Neural cell (in vitro differentiated cells): ENCODE data around the gene HAPSTR1. TPM values are rescaled to one million over a fixed set of nuclear protein-coding genes. Genes with fewer than 3 reads are reported as not detected.

ENCODE experiments used
- H2AFZ ChIP-seq: fragments of 200-600, 300-800 bp; sonication (generic), shearing (Covaris generic); 2 replicates; pipeline ENCODE4 v1.6.0; 2014; ENCODE audit warnings: low read depth, mild to moderate bottlenecking, antibody characterized with exemption, low read length, moderate library complexity
- H3F3A ChIP-seq: fragments of 200-600 bp; shearing (Covaris generic); 2 replicates; pipeline ENCODE4 v1.6.1; 2016; ENCODE audit warnings: mild to moderate bottlenecking, moderate library complexity, mixed read lengths, antibody characterized with exemption, low read length; ENCODE audit not compliant: insufficient read depth, poor library complexity, severe bottlenecking
- H3K27ac ChIP-seq: fragments of 200-600, 300-800 bp; sonication (generic), shearing (Covaris generic); 2 replicates; pipeline ENCODE4 v1.5.1; 2014; ENCODE audit warnings: mild to moderate bottlenecking, low read length, moderate library complexity
- H3K27me3 ChIP-seq: fragments of 300-800, 200-600 bp; sonication (generic), shearing (Covaris generic); 2 replicates; pipeline ENCODE4 v1.6.0; 2014; ENCODE audit warnings: mild to moderate bottlenecking, low read depth, low read length, moderate library complexity; ENCODE audit not compliant: insufficient read depth
- H3K36me3 ChIP-seq: fragments of 300-800, 200-600 bp; sonication (generic), shearing (Covaris generic); 2 replicates; pipeline ENCODE4 v1.5.1; 2014; ENCODE audit warnings: mild to moderate bottlenecking, antibody characterized with exemption, low read length, moderate library complexity; ENCODE audit not compliant: insufficient read depth
- H3K4me2 ChIP-seq: fragments of 300-800, 200-600 bp; sonication (generic), shearing (Covaris generic); 2 replicates; pipeline ENCODE4 v1.6.0; 2014; ENCODE audit warnings: mild to moderate bottlenecking, low read length
- H3K4me3 ChIP-seq: fragments of 300-800, 200-600 bp; sonication (generic), shearing (Covaris generic); 2 replicates; pipeline ENCODE4 v1.5.1; 2014; ENCODE audit warnings: mild to moderate bottlenecking, low read length, moderate library complexity
- H3K79me2 ChIP-seq: fragments of 200-600 bp; shearing (Covaris generic); replicated peaks from 2 replicates; pipeline ENCODE4 v1.6.0; 2014; ENCODE audit warnings: mild to moderate bottlenecking, low read length, moderate library complexity; ENCODE audit not compliant: insufficient read depth
- H3K9ac ChIP-seq: fragments of 300-800, 200-600 bp; sonication (generic), shearing (Covaris generic); 2 replicates; pipeline ENCODE4 v1.6.1; 2016; ENCODE audit warnings: mild to moderate bottlenecking, low read length, mixed read lengths
- H3K9me2 ChIP-seq: fragments of 200-600 bp; shearing (Covaris generic); 2 replicates; pipeline ENCODE4 v1.6.1; 2016; ENCODE audit warnings: mild to moderate bottlenecking, low read length, mixed read lengths; ENCODE audit not compliant: insufficient read depth
- H3K9me3 ChIP-seq: fragments of 200-600, 300-800 bp; sonication (generic), shearing (Covaris generic); 2 replicates; pipeline ENCODE4 v1.6.1; 2016; ENCODE audit warnings: mild to moderate bottlenecking, mixed run types, low read length, moderate library complexity, mixed read lengths
- H4K20me1 ChIP-seq: fragments of 200-600 bp; shearing (Covaris generic); 2 replicates; pipeline ENCODE4 v1.6.1; 2016; ENCODE audit warnings: mild to moderate bottlenecking, mixed run types; ENCODE audit not compliant: insufficient read depth
- EP300 ChIP-seq: fragments of 450-650 bp; conservative IDR thresholded peaks from 2 replicates; pipeline ENCODE4 v1.6.1; 2014; ENCODE audit warnings: antibody characterized with exemption, mild to moderate bottlenecking, moderate library complexity; ENCODE audit not compliant: poor library complexity, severe bottlenecking
- EZH2 ChIP-seq: fragments of 200-600, 300-800 bp; shearing (Covaris generic), sonication (generic); IDR thresholded peaks from 2 replicates; pipeline ENCODE4 v1.6.1; 2014; ENCODE audit warnings: antibody characterized with exemption, low read length, borderline replicate concordance, mild to moderate bottlenecking; ENCODE audit not compliant: insufficient read depth, poor library complexity, severe bottlenecking
- MXI1 ChIP-seq: fragments of 450-650 bp; conservative IDR thresholded peaks from 2 replicates; pipeline ENCODE4 v1.6.1; 2014; ENCODE audit warnings: antibody characterized with exemption, mild to moderate bottlenecking; ENCODE audit not compliant: poor library complexity, severe bottlenecking
- POLR2AphosphoS5 ChIP-seq: IDR thresholded peaks from 2 replicates; pipeline ENCODE4 v1.6.1; 2012
- RAD21 ChIP-seq: fragments of 450-650 bp; conservative IDR thresholded peaks from 2 replicates; pipeline ENCODE4 v1.6.1; 2014; ENCODE audit warnings: antibody characterized with exemption, mild to moderate bottlenecking, moderate library complexity
- SMC3 ChIP-seq: fragments of 450-650 bp; conservative IDR thresholded peaks from 2 replicates; pipeline ENCODE4 v1.6.1; 2014; ENCODE audit warnings: antibody characterized with exemption, mild to moderate bottlenecking, moderate library complexity; ENCODE audit not compliant: poor library complexity
- TAF1 ChIP-seq: IDR thresholded peaks from 2 replicates; pipeline ENCODE4 v1.6.1; 2012; ENCODE audit warnings: low read depth
- polyA plus RNA-seq: library from polyadenylated mRNA; depleted of rRNA; stranded (reverse); fragments of >200 nt; gene quantifications from 2 replicates; pipeline ENCODE4 v1.2.3, GENCODE V29; 2014
- TF ChIP-seq, protein P1 (sequence below): fragments of 450-650 bp; IDR thresholded peaks from 2 replicates; pipeline ENCODE4 v1.5.1; 2014; ENCODE audit warnings: antibody characterized with exemption, mild to moderate bottlenecking, moderate library complexity; ENCODE audit not compliant: poor library complexity, severe bottlenecking
- TF ChIP-seq, protein P2 (sequence below): IDR thresholded peaks from 2 replicates; pipeline ENCODE4 v1.6.1; 2012; ENCODE audit warnings: borderline replicate concordance

Gene HAPSTR1
- polyA plus RNA-seq, 1 donor from 2014 or later, result 60.7 TPM

DNA sequence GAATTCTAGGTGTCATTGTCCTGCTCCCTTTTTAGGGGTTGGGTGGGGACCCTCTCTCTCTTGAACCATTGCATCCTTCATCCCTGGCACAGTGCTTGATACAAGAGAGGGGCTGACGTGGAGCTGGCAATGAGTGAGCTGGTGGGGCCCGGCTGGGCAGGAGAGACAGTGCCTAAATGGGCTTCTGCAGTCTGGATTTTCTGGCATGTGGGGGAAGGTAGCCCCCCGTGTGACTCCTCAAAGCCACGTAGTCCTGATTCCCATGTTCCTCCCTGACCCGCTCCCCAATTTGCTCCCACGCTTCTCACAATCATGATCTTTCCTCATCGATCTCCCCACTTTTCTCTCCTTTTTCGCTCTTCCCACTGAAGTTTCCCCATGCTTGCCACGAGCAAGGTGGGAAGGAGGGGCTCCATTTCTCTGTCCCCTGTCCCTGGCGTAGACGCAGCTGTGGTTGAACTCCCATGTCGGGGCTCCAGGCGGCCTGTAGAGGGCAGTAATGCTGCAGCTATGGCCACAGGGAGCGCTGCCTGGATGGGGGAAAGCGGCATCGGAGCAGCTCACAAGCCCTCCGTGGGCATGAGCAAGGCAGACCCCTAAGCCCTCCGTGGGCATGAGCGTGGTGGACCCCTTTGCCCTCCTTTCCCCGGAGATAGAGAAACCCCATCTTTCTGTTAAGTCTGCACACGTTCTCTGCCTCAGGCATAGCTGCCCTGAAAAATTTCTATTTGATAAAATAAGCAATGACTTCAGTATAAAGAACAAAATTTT lies 47.5 kb downstream of the HAPSTR1 start:
- Histone ChIP-seq H3K36me3 (no peaks in the 10 kb centered on the region), H3K27ac (no peak overlapping the region), H3K9me3 (no peaks in the 10 kb centered on the region), H3K4me2 (no peak overlapping the region), H4K20me1 (no peaks in the 10 kb centered on the region), H3F3A (no peaks in the 10 kb centered on the region), H3K27me3 (no peaks in the 10 kb centered on the region), H3K9me2 (no peaks in the 10 kb centered on the region), H3K79me2 (no peaks in the 10 kb centered on the region), H3K4me3 (no peak overlapping the region), H2AFZ (no peak overlapping the region), H3K9ac (no peak overlapping the region)
- TF ChIP-seq SMC3 (peak; percentile 85), TAF1 (no peak), POLR2AphosphoS5 (no peak), EZH2 (no peak), EP300 (no peak), RAD21 (peak; percentile 88), MXI1 (no peak)
- TF ChIP-seq, protein P1, sequence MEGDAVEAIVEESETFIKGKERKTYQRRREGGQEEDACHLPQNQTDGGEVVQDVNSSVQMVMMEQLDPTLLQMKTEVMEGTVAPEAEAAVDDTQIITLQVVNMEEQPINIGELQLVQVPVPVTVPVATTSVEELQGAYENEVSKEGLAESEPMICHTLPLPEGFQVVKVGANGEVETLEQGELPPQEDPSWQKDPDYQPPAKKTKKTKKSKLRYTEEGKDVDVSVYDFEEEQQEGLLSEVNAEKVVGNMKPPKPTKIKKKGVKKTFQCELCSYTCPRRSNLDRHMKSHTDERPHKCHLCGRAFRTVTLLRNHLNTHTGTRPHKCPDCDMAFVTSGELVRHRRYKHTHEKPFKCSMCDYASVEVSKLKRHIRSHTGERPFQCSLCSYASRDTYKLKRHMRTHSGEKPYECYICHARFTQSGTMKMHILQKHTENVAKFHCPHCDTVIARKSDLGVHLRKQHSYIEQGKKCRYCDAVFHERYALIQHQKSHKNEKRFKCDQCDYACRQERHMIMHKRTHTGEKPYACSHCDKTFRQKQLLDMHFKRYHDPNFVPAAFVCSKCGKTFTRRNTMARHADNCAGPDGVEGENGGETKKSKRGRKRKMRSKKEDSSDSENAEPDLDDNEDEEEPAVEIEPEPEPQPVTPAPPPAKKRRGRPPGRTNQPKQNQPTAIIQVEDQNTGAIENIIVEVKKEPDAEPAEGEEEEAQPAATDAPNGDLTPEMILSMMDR, result peak; percentile 88
- TF ChIP-seq, protein P2, sequence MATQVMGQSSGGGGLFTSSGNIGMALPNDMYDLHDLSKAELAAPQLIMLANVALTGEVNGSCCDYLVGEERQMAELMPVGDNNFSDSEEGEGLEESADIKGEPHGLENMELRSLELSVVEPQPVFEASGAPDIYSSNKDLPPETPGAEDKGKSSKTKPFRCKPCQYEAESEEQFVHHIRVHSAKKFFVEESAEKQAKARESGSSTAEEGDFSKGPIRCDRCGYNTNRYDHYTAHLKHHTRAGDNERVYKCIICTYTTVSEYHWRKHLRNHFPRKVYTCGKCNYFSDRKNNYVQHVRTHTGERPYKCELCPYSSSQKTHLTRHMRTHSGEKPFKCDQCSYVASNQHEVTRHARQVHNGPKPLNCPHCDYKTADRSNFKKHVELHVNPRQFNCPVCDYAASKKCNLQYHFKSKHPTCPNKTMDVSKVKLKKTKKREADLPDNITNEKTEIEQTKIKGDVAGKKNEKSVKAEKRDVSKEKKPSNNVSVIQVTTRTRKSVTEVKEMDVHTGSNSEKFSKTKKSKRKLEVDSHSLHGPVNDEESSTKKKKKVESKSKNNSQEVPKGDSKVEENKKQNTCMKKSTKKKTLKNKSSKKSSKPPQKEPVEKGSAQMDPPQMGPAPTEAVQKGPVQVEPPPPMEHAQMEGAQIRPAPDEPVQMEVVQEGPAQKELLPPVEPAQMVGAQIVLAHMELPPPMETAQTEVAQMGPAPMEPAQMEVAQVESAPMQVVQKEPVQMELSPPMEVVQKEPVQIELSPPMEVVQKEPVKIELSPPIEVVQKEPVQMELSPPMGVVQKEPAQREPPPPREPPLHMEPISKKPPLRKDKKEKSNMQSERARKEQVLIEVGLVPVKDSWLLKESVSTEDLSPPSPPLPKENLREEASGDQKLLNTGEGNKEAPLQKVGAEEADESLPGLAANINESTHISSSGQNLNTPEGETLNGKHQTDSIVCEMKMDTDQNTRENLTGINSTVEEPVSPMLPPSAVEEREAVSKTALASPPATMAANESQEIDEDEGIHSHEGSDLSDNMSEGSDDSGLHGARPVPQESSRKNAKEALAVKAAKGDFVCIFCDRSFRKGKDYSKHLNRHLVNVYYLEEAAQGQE, result no peak

DNA sequence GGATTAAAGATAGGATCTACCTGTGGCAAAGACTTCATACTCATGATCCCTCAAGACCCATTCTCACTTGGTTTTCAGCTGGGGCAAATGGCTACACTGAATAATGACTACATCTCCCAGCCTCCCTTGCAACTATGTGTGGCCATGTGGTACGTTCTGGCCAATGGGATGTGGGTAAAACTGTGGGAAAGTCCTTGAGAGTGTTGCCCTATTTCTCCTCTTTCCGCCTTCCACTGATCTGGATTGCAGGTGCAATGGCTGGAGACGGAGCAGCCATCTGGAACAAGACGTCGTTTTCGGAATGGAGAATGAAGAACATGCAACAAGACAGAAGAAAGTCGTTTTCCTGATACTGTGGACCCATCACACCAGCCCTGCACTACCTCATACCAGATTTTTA lies 48.5 kb downstream of the HAPSTR1 start:
- Histone ChIP-seq H3K79me2 (no peaks in the 10 kb centered on the region), H3K4me3 (no peak overlapping the region), H3K9me3 (no peaks in the 10 kb centered on the region), H2AFZ (no peak overlapping the region), H3K36me3 (no peaks in the 10 kb centered on the region), H3K27ac (no peak overlapping the region), H3F3A (no peaks in the 10 kb centered on the region), H4K20me1 (no peaks in the 10 kb centered on the region), H3K9ac (no peak overlapping the region), H3K27me3 (no peaks in the 10 kb centered on the region), H3K9me2 (no peaks in the 10 kb centered on the region), H3K4me2 (no peak overlapping the region)
- TF ChIP-seq MXI1 (no peak), POLR2AphosphoS5 (no peak), RAD21 (no peak), TAF1 (no peak), EP300 (no peak), EZH2 (no peak), SMC3 (no peak)
- TF ChIP-seq, protein P2, result no peak
- TF ChIP-seq, protein P1, result no peak
